ENCODE results near the gene PCSK7. TPM values are rescaled to one million over a fixed set of nuclear protein-coding genes. Genes with fewer than 3 reads are reported as not detected.

PCSK7 gene
- total and polyA plus RNA-seq, 2 donors (not counting 3 experiments of a cell fraction or from before 2014, with no cell fraction given) = 40.8 to 72.7 TPM

GRCh38 chr11:117204283-117205080 lies 27.4 kb downstream of the PCSK7 start:
- H3K36me3 ChIP-seq (ENCODE audit: control insufficient read depth in 2 of 2, extremely low read depth in 1 of 2, insufficient read depth in 2 of 2, low read length in 2 of 2) = peaks cover 0 to 4% of the 10 kb centered on the region in 2 experiments
- POLR2A ChIA-PET = no interaction called here
- H3K9me3 ChIP-seq (replicated peaks; ENCODE audit: control insufficient read depth, insufficient read depth, low read length) = no peaks in the 10 kb centered on the region
- peaks cover under 1% of the 10 kb centered on the region for H3K4me1 ChIP-seq (ENCODE audit: control insufficient read depth, extremely low read depth, insufficient read depth, low read length)
- FAIRE-seq (no peak), DNase-seq (ENCODE audit: low read depth, low spot score) (no peak)
- no peaks in the 10 kb centered on the region for H3K27me3 ChIP-seq (ENCODE audit: control insufficient read depth in 2 of 2, insufficient read depth in 2 of 2, low read length in 2 of 2)
- no peaks in the 10 kb centered on the region for H4K20me1 ChIP-seq (replicated peaks; ENCODE audit: control insufficient read depth, extremely low read depth, insufficient read depth, low read length)
- TF ChIP-seq POLR2A (IDR thresholded peaks at IDR 0.05; ENCODE audit: low read depth, low read length) (no peak), FOS (IDR thresholded peaks at IDR 0.05; ENCODE audit: borderline replicate concordance, insufficient read depth, low read length) (no peak), POLR2AphosphoS5 (IDR thresholded peaks at IDR 0.05; ENCODE audit: insufficient read depth, low read depth, low read length) (no peak), CTCF (IDR thresholded peaks at IDR 0.05; ENCODE audit: extremely low read depth in 1 of 2, insufficient read depth in 1 of 2, low read depth in 1 of 2, low read length in 2 of 2) (no peak), EZH2 (IDR thresholded peaks at IDR 0.05; ENCODE audit: borderline replicate concordance, low read depth, low read length, severe bottlenecking) (no peak), MAX (IDR thresholded peaks at IDR 0.05; ENCODE audit: insufficient read depth, insufficient read length) (no peak), GATA2 (IDR thresholded peaks at IDR 0.05; ENCODE audit: insufficient read depth, insufficient read length, low read depth, low read length) (no peak), JUN (IDR thresholded peaks at IDR 0.05; ENCODE audit: borderline replicate concordance, insufficient read depth, insufficient read length, low read depth) (no peak), MYC (IDR thresholded peaks at IDR 0.05; ENCODE audit: low read depth, low read length) (no peak)
- CTCF ChIA-PET = no interaction called here
- H3K79me2 ChIP-seq (ENCODE audit: control insufficient read depth, insufficient read depth, low read length) = no peaks in the 10 kb centered on the region
- no peak overlapping the region for H3K4me2 ChIP-seq (ENCODE audit: insufficient read depth, low read length)
- no TSS peak for BruUV-seq (replicated peaks)
- H3K9me1 ChIP-seq (replicated peaks; ENCODE audit: control insufficient read depth, extremely low read depth, insufficient read depth, low read length) = no peaks in the 10 kb centered on the region
- no peak overlapping the region for H3K27ac ChIP-seq (ENCODE audit: insufficient read depth, low read depth, low read length)
- intact Hi-C loops (cut with micrococcal nuclease) = loop anchor here (5.0 kb wide), 1 partner anchor 72 kb away; no protein-coding TSS in a partner anchor
- no peak overlapping the region for H3K4me3 ChIP-seq (replicated peaks in 1 of 3; ENCODE audit: insufficient read depth in 1 of 3, low read depth in 1 of 3, low read length in 3 of 3)
- no peak overlapping the region for H2AFZ ChIP-seq (ENCODE audit: low read depth, low read length)
- no peak overlapping the region for H3K9ac ChIP-seq (replicated peaks; ENCODE audit: extremely low read depth, insufficient read depth, low read length)
- dilution Hi-C loops (cut with MboI; ENCODE audit: extremely low pct_ligation_motif_present, low sequenced_read_pairs) = no loop called here
